MCF 10A (cell line): ENCODE measurements around the gene FREY1. TPM values are rescaled to one million over a fixed set of nuclear protein-coding genes. Genes with fewer than 3 reads are reported as not detected.

Experiments used
- BruUV-seq: library from RNA; stranded (reverse); fragments of 400-500 nt; replicated peaks from 2 replicates; lab custom pipeline; 2021; lab: Mats Ljungman, UMichigan
- CTCF ChIA-PET: fragments of 300-600 bp; sonication (Branson Sonifier 250); formaldehyde crosslinking; extraction: SDS; loops from one replicate; lab custom pipeline; 2021; ENCODE audit warnings: antibody characterized with exemption, inconsistent platforms; lab: Yijun Ruan, JAX
- POLR2A ChIA-PET: fragments of 300-600, 350-650 bp; sonication (Branson Sonifier 250); formaldehyde crosslinking; extraction: SDS; loops from one replicate; lab custom pipeline; 2020; ENCODE audit warnings: antibody characterized with exemption, inconsistent platforms; lab: Yijun Ruan, JAX
- DNase-seq: peaks from one replicate; pipeline ENCODE4 v3.0.0-alpha.2; 2018; ENCODE audit not compliant: unreplicated experiment
- H3K27ac Mint-ChIP-seq: one replicate; pipeline ENCODE4 v1.8.0; 2022; ENCODE audit warnings: mild to moderate bottlenecking, low read depth, mixed read lengths; ENCODE audit not compliant: unreplicated experiment
- H3K27me3 Mint-ChIP-seq: one replicate; pipeline ENCODE4 v1.8.0; 2022; ENCODE audit warnings: mixed read lengths; ENCODE audit not compliant: insufficient read depth, unreplicated experiment
- H3K36me3 Mint-ChIP-seq: one replicate; pipeline ENCODE4 v1.8.0; 2022; ENCODE audit warnings: mild to moderate bottlenecking, moderate library complexity, mixed read lengths; ENCODE audit not compliant: insufficient read depth, unreplicated experiment
- H3K4me1 Mint-ChIP-seq: one replicate; pipeline ENCODE4 v1.8.0; 2022; ENCODE audit warnings: mixed read lengths; ENCODE audit not compliant: insufficient read depth, unreplicated experiment
- H3K4me3 Mint-ChIP-seq: one replicate; pipeline ENCODE4 v1.8.0; 2022; ENCODE audit warnings: mild to moderate bottlenecking, moderate library complexity, mixed read lengths; ENCODE audit not compliant: unreplicated experiment
- H3K9me3 Mint-ChIP-seq: one replicate; pipeline ENCODE4 v1.8.0; 2022; ENCODE audit warnings: mixed read lengths; ENCODE audit not compliant: unreplicated experiment
- intact Hi-C: fragments of 100-400 bp; cut with micrococcal nuclease; formaldehyde crosslinking; loops from 2 replicates; pipeline ENCODE4 v1.14.1; 2022
- total RNA-seq: library from RNA; stranded (reverse); gene quantifications from 2 replicates; pipeline ENCODE4 v1.2.3, GENCODE V29; 2022
- TF ChIP-seq, protein P1 (sequence below): fragments of 200-600 bp; IDR thresholded peaks from one replicate; pipeline ENCODE4 v1.8.0; 2022; ENCODE audit warnings: antibody characterized with exemption, mild to moderate bottlenecking; ENCODE audit not compliant: unreplicated experiment

The FREY1 gene
- total RNA-seq, 1 experiment from 2014 or later: 1.3 TPM

DNA sequence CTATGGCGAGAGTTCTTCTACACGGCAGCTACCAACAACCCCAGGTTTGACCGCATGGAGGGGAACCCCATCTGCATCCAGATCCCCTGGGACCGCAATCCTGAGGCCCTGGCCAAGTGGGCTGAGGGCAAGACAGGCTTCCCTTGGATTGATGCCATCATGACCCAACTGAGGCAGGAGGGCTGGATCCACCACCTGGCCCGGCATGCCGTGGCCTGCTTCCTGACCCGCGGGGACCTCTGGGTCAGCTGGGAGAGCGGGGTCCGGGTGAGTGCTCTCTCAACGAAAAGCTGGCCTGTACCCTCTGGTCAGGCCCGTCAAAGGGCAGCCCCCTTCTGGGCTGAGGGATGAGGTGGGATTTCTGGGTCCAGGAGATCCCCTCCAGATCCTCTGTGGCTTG, 37.5 kb downstream of the FREY1 start:
- H3K4me3 Mint-ChIP-seq: no peak overlapping the region
- CTCF ChIA-PET: interaction anchor here (0.7 kb wide), 1 partner anchor 462 kb away, joined by 3 read pairs; no protein-coding TSS in a partner anchor
- no TSS peak for BruUV-seq
- H3K27ac Mint-ChIP-seq: no peak overlapping the region
- intact Hi-C loops: no loop called here
- H3K36me3 Mint-ChIP-seq: peaks cover 63% of the 10 kb centered on the region
- no peaks in the 10 kb centered on the region for H3K27me3 Mint-ChIP-seq
- no peak for DNase-seq
- H3K9me3 Mint-ChIP-seq: no peaks in the 10 kb centered on the region
- POLR2A ChIA-PET: interaction anchor here (1.7 kb wide), 1 partner anchor 10 kb away, joined by 4 read pairs; no protein-coding TSS in a partner anchor
- TF ChIP-seq, protein P1, sequence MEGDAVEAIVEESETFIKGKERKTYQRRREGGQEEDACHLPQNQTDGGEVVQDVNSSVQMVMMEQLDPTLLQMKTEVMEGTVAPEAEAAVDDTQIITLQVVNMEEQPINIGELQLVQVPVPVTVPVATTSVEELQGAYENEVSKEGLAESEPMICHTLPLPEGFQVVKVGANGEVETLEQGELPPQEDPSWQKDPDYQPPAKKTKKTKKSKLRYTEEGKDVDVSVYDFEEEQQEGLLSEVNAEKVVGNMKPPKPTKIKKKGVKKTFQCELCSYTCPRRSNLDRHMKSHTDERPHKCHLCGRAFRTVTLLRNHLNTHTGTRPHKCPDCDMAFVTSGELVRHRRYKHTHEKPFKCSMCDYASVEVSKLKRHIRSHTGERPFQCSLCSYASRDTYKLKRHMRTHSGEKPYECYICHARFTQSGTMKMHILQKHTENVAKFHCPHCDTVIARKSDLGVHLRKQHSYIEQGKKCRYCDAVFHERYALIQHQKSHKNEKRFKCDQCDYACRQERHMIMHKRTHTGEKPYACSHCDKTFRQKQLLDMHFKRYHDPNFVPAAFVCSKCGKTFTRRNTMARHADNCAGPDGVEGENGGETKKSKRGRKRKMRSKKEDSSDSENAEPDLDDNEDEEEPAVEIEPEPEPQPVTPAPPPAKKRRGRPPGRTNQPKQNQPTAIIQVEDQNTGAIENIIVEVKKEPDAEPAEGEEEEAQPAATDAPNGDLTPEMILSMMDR: no peak
- no peaks in the 10 kb centered on the region for H3K4me1 Mint-ChIP-seq

GRCh38 chr11:45864041-45864440, 43.0 kb downstream of the FREY1 start:
- BruUV-seq: no TSS peak
- no peak for DNase-seq
- H3K9me3 Mint-ChIP-seq: no peaks in the 10 kb centered on the region
- peaks cover 71% of the 10 kb centered on the region for H3K36me3 Mint-ChIP-seq
- no peak overlapping the region for H3K27ac Mint-ChIP-seq
- H3K4me3 Mint-ChIP-seq: no peak overlapping the region
- POLR2A ChIA-PET: interaction anchor here (1.3 kb wide), 1 partner anchor 13 kb away, joined by 3 read pairs; no protein-coding TSS in a partner anchor
- CTCF ChIA-PET: interaction anchor here (0.7 to 2.7 kb wide), 2 partner anchors 9 to 117 kb away, joined by 3 to 11 read pairs; no protein-coding TSS in a partner anchor
- TF ChIP-seq, protein P1: no peak
- H3K4me1 Mint-ChIP-seq: peaks cover 11% of the 10 kb centered on the region
- H3K27me3 Mint-ChIP-seq: no peaks in the 10 kb centered on the region
- intact Hi-C loops: no loop called here

GRCh38 chr11:45860764-45861510, 46.1 kb downstream of the FREY1 start:
- Mint-ChIP-seq H3K9me3 (no peaks in the 10 kb centered on the region), H3K27ac (no peak overlapping the region), H3K36me3 (peaks cover 61% of the 10 kb centered on the region), H3K4me1 (peaks cover 19% of the 10 kb centered on the region), H3K4me3 (no peak overlapping the region), H3K27me3 (no peaks in the 10 kb centered on the region)
- CTCF ChIA-PET: interaction anchor here (0.7 to 4.4 kb wide), 3 partner anchors 10 to 18 kb away, joined by 3 to 23 read pairs (median 3); no protein-coding TSS in a partner anchor
- POLR2A ChIA-PET: interaction anchor here (0.6 to 4.1 kb wide), 4 partner anchors 11 to 56 kb away, joined by 3 to 24 read pairs (median 10); partner anchors contain the start of gene CRY2
- DNase-seq: no peak
- TF ChIP-seq, protein P1: no peak
- intact Hi-C loops: no loop called here
- BruUV-seq: no TSS peak

GRCh38 chr11:45860348-45860747, 46.7 kb downstream of the FREY1 start:
- Mint-ChIP-seq H3K4me3 (no peak overlapping the region), H3K36me3 (peaks cover 58% of the 10 kb centered on the region), H3K4me1 (peaks cover 19% of the 10 kb centered on the region), H3K27ac (peak overlapping the region; percentile 8), H3K9me3 (no peaks in the 10 kb centered on the region), H3K27me3 (no peaks in the 10 kb centered on the region)
- DNase-seq: no peak
- BruUV-seq: no TSS peak
- intact Hi-C loops: no loop called here
- CTCF ChIA-PET: interaction anchor here (0.6 to 4.4 kb wide), 4 partner anchors 14 to 715 kb away, joined by 3 to 23 read pairs (median 4); no protein-coding TSS in a partner anchor
- TF ChIP-seq, protein P1: no peak
- POLR2A ChIA-PET: interaction anchor here (0.6 to 4.1 kb wide), 8 partner anchors 9 to 849 kb away, joined by 3 to 24 read pairs (median 6); partner anchors contain the start of genes CRY2 and PEX16
